HepG2 (cell line): ENCODE measurements around the gene KIF2C. TPM values are rescaled to one million over a fixed set of nuclear protein-coding genes. Genes with fewer than 3 reads are reported as not detected.
A peak's percentile ranks its signal among the peaks of the same experiment; 100 is the strongest.

ENCODE experiments used
- ATF4 ChIP-seq, 2 experiments: fragments of 450-650 bp in 1 of 2; sonication (generic) in 1 of 2; formaldehyde crosslinking; IDR thresholded peaks; 2 replicates each; pipeline versions ENCODE4 v1.5.0 to v1.8.0; 2020 to 2022; ENCODE audit warnings: mild to moderate bottlenecking in 1 of 2, missing genetic modification reagents in 1 of 2
- EEA1 ChIP-seq: sonication (generic); formaldehyde crosslinking; IDR thresholded peaks from 2 replicates; pipeline ENCODE4 v1.5.1; 2020; ENCODE audit warnings: mild to moderate bottlenecking, missing genetic modification reagents, borderline replicate concordance
- MEIS1 ChIP-seq: sonication (generic); formaldehyde crosslinking; IDR thresholded peaks from 2 replicates; pipeline ENCODE4 v1.9.0; 2021; ENCODE audit warnings: mild to moderate bottlenecking, missing genetic modification reagents, moderate library complexity, borderline replicate concordance
- MLX ChIP-seq: IDR thresholded peaks from 2 replicates; pipeline ENCODE4 v1.6.1; 2016
- PHF8 ChIP-seq: sonication (generic); formaldehyde crosslinking; IDR thresholded peaks from 2 replicates; pipeline ENCODE4 v1.5.0; 2020; ENCODE audit warnings: missing genetic modification reagents
- RBFOX2 ChIP-seq: fragments of 200-400 bp; formaldehyde crosslinking; IDR thresholded peaks from 2 replicates; pipeline ENCODE4 v1.6.1; 2017; ENCODE audit warnings: low read depth, mild to moderate bottlenecking, low read length
- RFX1 ChIP-seq: fragments of 450-650 bp; IDR thresholded peaks from 2 replicates; pipeline ENCODE4 v1.6.1; 2017
- SMAD1 ChIP-seq: sonication (generic); formaldehyde crosslinking; IDR thresholded peaks from 2 replicates; pipeline ENCODE4 v1.4.0; 2020; ENCODE audit warnings: missing genetic modification reagents, low read depth, mild to moderate bottlenecking, borderline replicate concordance
- ZBTB14 ChIP-seq: sonication (generic); formaldehyde crosslinking; IDR thresholded peaks from 2 replicates; pipeline ENCODE4 v1.4.0; 2020; ENCODE audit warnings: missing genetic modification reagents
- ZBTB21 ChIP-seq: sonication (generic); formaldehyde crosslinking; IDR thresholded peaks from 2 replicates; pipeline ENCODE4 v1.4.0; 2020; ENCODE audit warnings: missing genetic modification reagents
- ZBTB26 ChIP-seq: IDR thresholded peaks from 2 replicates; pipeline ENCODE4 v1.6.1; 2016; ENCODE audit warnings: missing compliant biosample characterization, missing genetic modification reagents, borderline replicate concordance
- ZFP41 ChIP-seq: sonication (generic); formaldehyde crosslinking; IDR thresholded peaks from 2 replicates; pipeline ENCODE4 v1.4.0; 2020; ENCODE audit warnings: mild to moderate bottlenecking, missing genetic modification reagents, borderline replicate concordance
- ZFP90 ChIP-seq: sonication (generic); formaldehyde crosslinking; IDR thresholded peaks from 2 replicates; pipeline ENCODE4 v1.8.0; 2022; ENCODE audit warnings: missing genetic modification reagents, mild to moderate bottlenecking, inconsistent platforms, borderline replicate concordance
- ZNF24 ChIP-seq: fragments of 450-650 bp; IDR thresholded peaks from 2 replicates; pipeline ENCODE4 v1.6.1; 2017; ENCODE audit warnings: antibody characterized with exemption, mild to moderate bottlenecking
- ZNF335 ChIP-seq: sonication (generic); formaldehyde crosslinking; IDR thresholded peaks from 2 replicates; pipeline ENCODE4 v1.4.0; 2020; ENCODE audit warnings: missing genetic modification reagents
- ZNF609 ChIP-seq: sonication (generic); formaldehyde crosslinking; IDR thresholded peaks from 2 replicates; pipeline ENCODE4 v1.4.0; 2020; ENCODE audit warnings: mild to moderate bottlenecking, missing genetic modification reagents, borderline replicate concordance
- ZNF639 ChIP-seq: conservative IDR thresholded peaks from 2 replicates; pipeline ENCODE4 v1.6.1; 2018; ENCODE audit warnings: missing genetic modification reagents
- ZNF768 ChIP-seq: sonication (generic); formaldehyde crosslinking; IDR thresholded peaks from 2 replicates; pipeline ENCODE4 v1.4.0; 2020; ENCODE audit warnings: missing genetic modification reagents
- polyA plus RNA-seq, 8 experiments: library from polyadenylated mRNA; depleted of rRNA in 3 of 8; stranded (reverse) in 7 of 8; unstranded in 1 of 8; fragments of >200 nt; fragmentation: Illumina TruSeq in 4 of 8; extraction: Trizol in 4 of 8; gene quantifications; 2 replicates each; pipeline versions ENCODE4 v1.2.1 to v1.2.3, GENCODE V29; 2011 to 2016; ENCODE audit warnings: low read depth in 4 of 8, missing spikeins in 1 of 8, mixed read lengths in 1 of 8; ENCODE audit not compliant: insufficient read depth in 1 of 8
- total RNA-seq, 5 experiments: library from RNA; depleted of rRNA; stranded (reverse); fragments of >200 nt; fragmentation: Illumina TruSeq; extraction: Trizol; gene quantifications; 2 replicates each; pipeline ENCODE4 v1.2.3, GENCODE V29; 2016; ENCODE audit warnings: low read depth in 1 of 5

Gene KIF2C
- total and polyA plus RNA-seq, 2 of the 13 experiments (the other 11 are each of a cell fraction or from before 2014, with no cell fraction given) = 29.7 to 53.7 TPM

GRCh38 chr1:44799770-44800584 is 60.3 kb downstream of the KIF2C start, which contains the start of gene PLK3 (continued):
- TF ChIP-seq ATF4 (CRISPR knock-in tag; IDR thresholded peaks at IDR 0.05) = peak in 1 of 2 experiments; percentile 89; a peak in 2 of 4 replicates
- no peak for TF ChIP-seq EEA1
- no peak; the same call in 1 of the 2 replicates for TF ChIP-seq SMAD1 (CRISPR knock-in tag)
- peak; percentile 77 for TF ChIP-seq ZNF24
- TF ChIP-seq ZFP90 (CRISPR knock-in tag) = 0 out of 2 replicates have a peak, but pooled peaks have one; percentile 56
- TF ChIP-seq ZNF768 (CRISPR knock-in tag) = peak; percentile 60; the same call in 1 of the 2 replicates
- TF ChIP-seq ZFP41 (CRISPR knock-in tag) = 0 out of 2 replicates have a peak, but pooled peaks have one; percentile 47
- no peak for TF ChIP-seq ZBTB14 (CRISPR knock-in tag)
- peak; percentile 85 for TF ChIP-seq MEIS1 (CRISPR knock-in tag)
- peak; percentile 82; the same call in 1 of the 2 replicates for TF ChIP-seq ZBTB26 (CRISPR knock-in tag)
- peak; percentile 80 for TF ChIP-seq ZNF609 (CRISPR knock-in tag)
- no peak for TF ChIP-seq RFX1
- no peak for TF ChIP-seq ZBTB21 (CRISPR knock-in tag)
- peak; percentile 84 for TF ChIP-seq ZNF335 (CRISPR knock-in tag)
- no peak; the same call in 1 of the 2 replicates for TF ChIP-seq ZNF639
- TF ChIP-seq PHF8 (CRISPR knock-in tag) = peak; percentile 90
- no peak for TF ChIP-seq MLX
- peak; percentile 99 for TF ChIP-seq RBFOX2
